ENCODE data around the gene USP21.

The USP21 gene

DNA sequence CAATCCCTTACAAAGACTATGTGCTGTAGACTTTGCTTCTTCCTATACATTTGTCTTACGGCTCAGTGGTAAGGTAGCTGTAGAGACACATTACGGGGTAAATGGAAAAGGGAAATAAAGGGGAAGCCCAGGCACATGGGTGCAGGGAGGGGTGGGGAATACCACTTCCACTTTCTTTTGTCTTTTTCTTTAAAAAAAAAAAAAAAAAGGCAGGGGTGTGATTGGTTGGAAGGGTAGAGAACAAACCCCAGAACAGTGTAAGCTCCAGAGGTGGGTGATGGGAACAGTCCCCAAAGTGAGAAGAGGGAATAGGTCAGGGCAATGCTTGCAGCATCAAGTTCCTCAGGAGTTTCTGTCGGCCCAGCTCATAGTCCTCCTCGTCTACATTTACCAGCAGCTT is 37.5 kb upstream of the USP21 start:
- Histone ChIP-seq H3K23ac (ENCODE audit: low read length in 2 of 2) (no peak overlapping the region), H3K4ac (ENCODE audit: low read depth in 1 of 2, low read length in 2 of 2) (no peak overlapping the region), H2AFZ (ENCODE audit: low read depth, low read length) (no peak overlapping the region), H3K9ac (ENCODE audit: low read length) (no peak overlapping the region), H2AK5ac (ENCODE audit: low read length, severe bottlenecking) (no peak overlapping the region), H4K91ac (ENCODE audit: low read length) (no peak overlapping the region), H2BK12ac (ENCODE audit: low read length in 2 of 2) (no peak overlapping the region), H3K27ac (ENCODE audit: low read length, poor library complexity, severe bottlenecking) (no peak overlapping the region), H3K27me3 (ENCODE audit: control insufficient read depth in 1 of 2, insufficient read depth in 1 of 2, low read length in 2 of 2) (no peaks in the 10 kb centered on the region), H4K8ac (ENCODE audit: low read length) (no peak overlapping the region), H2BK5ac (ENCODE audit: low read depth, low read length, poor library complexity, severe bottlenecking) (no peak overlapping the region), H3K36me3 (ENCODE audit: control insufficient read depth in 1 of 2, insufficient read depth in 2 of 2, low read depth in 1 of 2, low read length in 2 of 2) (peaks cover 47 to 67% of the 10 kb centered on the region in 2 experiments), H3K14ac (ENCODE audit: low read length in 2 of 2) (no peak overlapping the region), H2BK120ac (ENCODE audit: low read depth, low read length) (no peak overlapping the region), H3K79me1 (replicated peaks; ENCODE audit: low read length, poor library complexity, severe bottlenecking) (peaks cover 26% of the 10 kb centered on the region), H3K4me3 (ENCODE audit: insufficient read depth in 1 of 2, low read depth in 1 of 2, low read length in 2 of 2) (no peak overlapping the region), H3K9me3 (ENCODE audit: control insufficient read depth, low read length) (no peaks in the 10 kb centered on the region), H3K18ac (ENCODE audit: low read depth in 1 of 2, low read length in 2 of 2) (no peak overlapping the region), H3K4me2 (ENCODE audit: low read length, poor library complexity, severe bottlenecking) (no peak overlapping the region), H3K4me1 (ENCODE audit: control insufficient read depth, insufficient read depth, low read depth, low read length) (peaks cover 17% of the 10 kb centered on the region), H2BK15ac (ENCODE audit: low read depth, poor library complexity, severe bottlenecking) (no peak overlapping the region)
- DNase-seq: no peak
- over 99% methylated on average over 3 of the region's 4 CpGs for WGBS

DNA sequence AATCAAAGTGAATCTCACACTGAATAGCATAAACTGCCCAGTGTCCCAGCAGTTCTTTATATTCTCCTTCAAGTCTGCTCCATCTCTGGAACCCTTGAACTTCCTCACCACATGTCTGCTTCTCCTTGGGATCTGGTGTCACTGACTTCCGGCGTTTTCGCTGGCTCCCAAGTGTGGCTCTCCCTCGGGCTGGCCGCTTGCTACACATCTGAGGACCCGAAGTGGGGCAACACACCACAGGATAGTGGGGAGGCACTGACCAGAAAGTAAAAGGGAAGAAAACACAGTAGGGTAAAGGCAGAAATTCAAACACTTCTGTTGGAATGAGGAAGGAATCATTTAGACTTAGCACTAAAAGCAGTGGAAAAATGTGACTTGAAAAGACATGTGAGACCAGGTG is 36.3 kb upstream of the USP21 start:
- Histone ChIP-seq H2BK5ac (ENCODE audit: low read depth, low read length, poor library complexity, severe bottlenecking) (no peak overlapping the region), H2BK12ac (ENCODE audit: low read length in 2 of 2) (no peak overlapping the region), H3K23ac (ENCODE audit: low read length in 2 of 2) (no peak overlapping the region), H2AK5ac (ENCODE audit: low read length, severe bottlenecking) (no peak overlapping the region), H3K27me3 (ENCODE audit: control insufficient read depth in 1 of 2, insufficient read depth in 1 of 2, low read length in 2 of 2) (no peaks in the 10 kb centered on the region), H4K8ac (ENCODE audit: low read length) (no peak overlapping the region), H2AFZ (ENCODE audit: low read depth, low read length) (no peak overlapping the region), H3K79me1 (replicated peaks; ENCODE audit: low read length, poor library complexity, severe bottlenecking) (peaks cover 27% of the 10 kb centered on the region), H3K4me2 (ENCODE audit: low read length, poor library complexity, severe bottlenecking) (no peak overlapping the region), H4K91ac (ENCODE audit: low read length) (no peak overlapping the region), H3K4me1 (ENCODE audit: control insufficient read depth, insufficient read depth, low read depth, low read length) (peaks cover 15% of the 10 kb centered on the region), H3K27ac (ENCODE audit: low read length, poor library complexity, severe bottlenecking) (no peak overlapping the region), H3K4me3 (ENCODE audit: insufficient read depth in 1 of 2, low read depth in 1 of 2, low read length in 2 of 2) (no peak overlapping the region), H3K14ac (ENCODE audit: low read length in 2 of 2) (no peak overlapping the region), H2BK15ac (ENCODE audit: low read depth, poor library complexity, severe bottlenecking) (no peak overlapping the region), H2BK120ac (ENCODE audit: low read depth, low read length) (no peak overlapping the region), H3K36me3 (ENCODE audit: control insufficient read depth in 1 of 2, insufficient read depth in 2 of 2, low read depth in 1 of 2, low read length in 2 of 2) (peaks cover 47 to 79% of the 10 kb centered on the region in 2 experiments), H3K9me3 (ENCODE audit: control insufficient read depth, low read length) (no peaks in the 10 kb centered on the region), H3K18ac (ENCODE audit: low read depth in 1 of 2, low read length in 2 of 2) (no peak overlapping the region), H3K4ac (ENCODE audit: low read depth in 1 of 2, low read length in 2 of 2) (no peak overlapping the region), H3K9ac (ENCODE audit: low read length) (no peak overlapping the region)
- DNase-seq: no peak
- WGBS: 94% methylated on average over 6 of the region's 6 CpGs

GRCh38 chr1:161127649-161128048 is 31.7 kb upstream of the USP21 start:
- no peak overlapping the region for H3K4ac ChIP-seq (ENCODE audit: low read depth in 1 of 2, low read length in 2 of 2)
- H3K9me3 ChIP-seq (ENCODE audit: control insufficient read depth, low read length): no peaks in the 10 kb centered on the region
- H3K9ac ChIP-seq (ENCODE audit: low read length): no peak overlapping the region
- H2BK12ac ChIP-seq (ENCODE audit: low read length in 2 of 2): no peak overlapping the region
- no peak overlapping the region for H4K8ac ChIP-seq (ENCODE audit: low read length)
- no peak overlapping the region for H3K18ac ChIP-seq (ENCODE audit: low read depth in 1 of 2, low read length in 2 of 2)
- no peak overlapping the region for H4K91ac ChIP-seq (ENCODE audit: low read length)
- H3K14ac ChIP-seq (ENCODE audit: low read length in 2 of 2): no peak overlapping the region
- H3K79me1 ChIP-seq (replicated peaks; ENCODE audit: low read length, poor library complexity, severe bottlenecking): peaks cover 22% of the 10 kb centered on the region
- H2BK15ac ChIP-seq (ENCODE audit: low read depth, poor library complexity, severe bottlenecking): no peak overlapping the region
- H3K27me3 ChIP-seq (ENCODE audit: control insufficient read depth in 1 of 2, insufficient read depth in 1 of 2, low read length in 2 of 2): no peaks in the 10 kb centered on the region
- no peak overlapping the region for H2BK5ac ChIP-seq (ENCODE audit: low read depth, low read length, poor library complexity, severe bottlenecking)
- H3K4me3 ChIP-seq (ENCODE audit: insufficient read depth in 1 of 2, low read depth in 1 of 2, low read length in 2 of 2): no peak overlapping the region
- H3K36me3 ChIP-seq (ENCODE audit: control insufficient read depth in 1 of 2, insufficient read depth in 2 of 2, low read depth in 1 of 2, low read length in 2 of 2): peaks cover 27 to 71% of the 10 kb centered on the region in 2 experiments
- DNase-seq: no peak
- no peak overlapping the region for H3K23ac ChIP-seq (ENCODE audit: low read length in 2 of 2)
- H2BK120ac ChIP-seq (ENCODE audit: low read depth, low read length): no peak overlapping the region
- no peak overlapping the region for H3K4me2 ChIP-seq (ENCODE audit: low read length, poor library complexity, severe bottlenecking)
- no peak overlapping the region for H2AFZ ChIP-seq (ENCODE audit: low read depth, low read length)
- no peak overlapping the region for H3K27ac ChIP-seq (ENCODE audit: low read length, poor library complexity, severe bottlenecking)
- WGBS: 100% methylated on average over 1 of the region's 2 CpGs
- H2AK5ac ChIP-seq (ENCODE audit: low read length, severe bottlenecking): no peak overlapping the region
- peaks cover 1% of the 10 kb centered on the region for H3K4me1 ChIP-seq (ENCODE audit: control insufficient read depth, insufficient read depth, low read depth, low read length)

GRCh38 chr1:161128591-161129420 is 30.5 kb upstream of the USP21 start:
- Histone ChIP-seq H2BK12ac (ENCODE audit: low read length in 2 of 2) (no peak overlapping the region), H3K4me1 (ENCODE audit: control insufficient read depth, insufficient read depth, low read depth, low read length) (peaks cover 1% of the 10 kb centered on the region), H2BK15ac (ENCODE audit: low read depth, poor library complexity, severe bottlenecking) (no peak overlapping the region), H3K9ac (ENCODE audit: low read length) (no peak overlapping the region), H2AFZ (ENCODE audit: low read depth, low read length) (no peak overlapping the region), H4K91ac (ENCODE audit: low read length) (no peak overlapping the region), H3K4me3 (ENCODE audit: insufficient read depth in 1 of 2, low read depth in 1 of 2, low read length in 2 of 2) (no peak overlapping the region), H4K8ac (ENCODE audit: low read length) (no peak overlapping the region), H3K18ac (ENCODE audit: low read depth in 1 of 2, low read length in 2 of 2) (no peak overlapping the region), H2BK120ac (ENCODE audit: low read depth, low read length) (no peak overlapping the region), H3K9me3 (ENCODE audit: control insufficient read depth, low read length) (no peaks in the 10 kb centered on the region), H2BK5ac (ENCODE audit: low read depth, low read length, poor library complexity, severe bottlenecking) (no peak overlapping the region), H3K27ac (ENCODE audit: low read length, poor library complexity, severe bottlenecking) (no peak overlapping the region), H3K4ac (ENCODE audit: low read depth in 1 of 2, low read length in 2 of 2) (no peak overlapping the region), H3K36me3 (ENCODE audit: control insufficient read depth in 1 of 2, insufficient read depth in 2 of 2, low read depth in 1 of 2, low read length in 2 of 2) (peaks cover 15 to 61% of the 10 kb centered on the region in 2 experiments), H3K79me1 (replicated peaks; ENCODE audit: low read length, poor library complexity, severe bottlenecking) (peaks cover 17% of the 10 kb centered on the region), H2AK5ac (ENCODE audit: low read length, severe bottlenecking) (no peak overlapping the region), H3K23ac (ENCODE audit: low read length in 2 of 2) (no peak overlapping the region), H3K4me2 (ENCODE audit: low read length, poor library complexity, severe bottlenecking) (no peak overlapping the region), H3K27me3 (ENCODE audit: control insufficient read depth in 1 of 2, insufficient read depth in 1 of 2, low read length in 2 of 2) (no peaks in the 10 kb centered on the region), H3K14ac (ENCODE audit: low read length in 2 of 2) (no peak overlapping the region)
- DNase-seq: no peak
- WGBS: 100% methylated on average over 4 of the region's 4 CpGs

Measured in mesenchymal stem cell (in vitro differentiated cells and primary cell).